Measurements from ENCODE around the gene KY. TPM values are rescaled to one million over a fixed set of nuclear protein-coding genes. Genes with fewer than 3 reads are reported as not detected.

KY gene
- total and polyA plus RNA-seq, 5 donors from 2014 or later: not detected

GRCh38 chr3:134641671-134642300 lies 9.0 kb downstream of the KY start:
- DNase-seq: no peak
- H3K4me1 Mint-ChIP-seq: no peaks in the 10 kb centered on the region
- no peak overlapping the region for H3K4me3 ChIP-seq (ENCODE audit: low read depth, low read length)

GRCh38 chr3:134640872-134641470 lies 9.9 kb downstream of the KY start:
- H3K4me3 ChIP-seq (ENCODE audit: low read depth, low read length): no peak overlapping the region
- DNase-seq (peak in 1 of 3 donors; percentile 41), ATAC-seq (ENCODE audit: low read depth in 2 of 2) (no peak)
- H3K9me3 ChIP-seq (ENCODE audit: control insufficient read depth in 2 of 2, low read length in 2 of 2): no peaks in the 10 kb centered on the region
- Mint-ChIP-seq H3K4me3 (no peak overlapping the region), H3K9me3 (peaks cover 0 to 2% (median 0%) of the 10 kb centered on the region in 7 donors), H3K27ac (no peak overlapping the region), H3K36me3 (no peaks in the 10 kb centered on the region), H3K27me3 (peaks cover 8% of the 10 kb centered on the region), H3K4me1 (no peaks in the 10 kb centered on the region)
- H3K36me3 ChIP-seq (ENCODE audit: control insufficient read depth, insufficient read depth, low read length): no peaks in the 10 kb centered on the region
- no peaks in the 10 kb centered on the region for H3K27me3 ChIP-seq (ENCODE audit: control insufficient read depth, insufficient read depth, low read length)
- no peak overlapping the region for H3K27ac ChIP-seq (ENCODE audit: insufficient read depth, low read length, poor library complexity, severe bottlenecking)
- H3K4me1 ChIP-seq (ENCODE audit: control insufficient read depth, insufficient read depth, low read length, poor library complexity, severe bottlenecking): no peaks in the 10 kb centered on the region

More at GRCh38 chr3:134641671-134642300, 9.0 kb downstream of the KY start:
- H3K27ac Mint-ChIP-seq: no peak overlapping the region
- H3K36me3 Mint-ChIP-seq: no peaks in the 10 kb centered on the region
- H3K27me3 Mint-ChIP-seq: peaks cover 7% of the 10 kb centered on the region
- no peak overlapping the region for H3K27ac ChIP-seq (ENCODE audit: insufficient read depth, low read length, poor library complexity, severe bottlenecking)
- H3K36me3 ChIP-seq (ENCODE audit: control insufficient read depth, insufficient read depth, low read length): no peaks in the 10 kb centered on the region
- H3K4me3 Mint-ChIP-seq: no peak overlapping the region
- peaks cover 0 to 2% (median 0%) of the 10 kb centered on the region in 7 donors for H3K9me3 Mint-ChIP-seq
- H3K27me3 ChIP-seq (ENCODE audit: control insufficient read depth, insufficient read depth, low read length): no peaks in the 10 kb centered on the region
- no peaks in the 10 kb centered on the region for H3K9me3 ChIP-seq (ENCODE audit: control insufficient read depth in 2 of 2, low read length in 2 of 2)
- ATAC-seq (ENCODE audit: low read depth in 2 of 2): no peak
- no peaks in the 10 kb centered on the region for H3K4me1 ChIP-seq (ENCODE audit: control insufficient read depth, insufficient read depth, low read length, poor library complexity, severe bottlenecking)

- no peak for DNase-seq
- H3K27ac Mint-ChIP-seq: no peak overlapping the region
These were observed 10.4 kb downstream of the KY start for GRCh38 chr3:134640378-134640777.

GRCh38 chr3:134638385-134639030 lies 12.3 kb downstream of the KY start:
- ATAC-seq (ENCODE audit: low read depth in 2 of 2) (no peak), DNase-seq (no peak)
- Histone ChIP-seq H3K27ac (ENCODE audit: insufficient read depth, low read length, poor library complexity, severe bottlenecking) (no peak overlapping the region), H3K4me1 (ENCODE audit: control insufficient read depth, insufficient read depth, low read length, poor library complexity, severe bottlenecking) (no peaks in the 10 kb centered on the region), H3K4me3 (ENCODE audit: low read depth, low read length) (no peak overlapping the region), H3K27me3 (ENCODE audit: control insufficient read depth, insufficient read depth, low read length) (no peaks in the 10 kb centered on the region), H3K9me3 (ENCODE audit: control insufficient read depth in 2 of 2, low read length in 2 of 2) (no peaks in the 10 kb centered on the region), H3K36me3 (ENCODE audit: control insufficient read depth, insufficient read depth, low read length) (no peaks in the 10 kb centered on the region)
- no peak overlapping the region for H3K4me3 Mint-ChIP-seq
- H3K9me3 Mint-ChIP-seq: peaks cover 0 to 3% (median 0%) of the 10 kb centered on the region in 7 donors
- H3K27me3 Mint-ChIP-seq: peaks cover 8% of the 10 kb centered on the region
- no peak overlapping the region for H3K27ac Mint-ChIP-seq
- H3K4me1 Mint-ChIP-seq: no peaks in the 10 kb centered on the region
- no peaks in the 10 kb centered on the region for H3K36me3 Mint-ChIP-seq

More at GRCh38 chr3:134640378-134640777, 10.4 kb downstream of the KY start:
- H3K36me3 Mint-ChIP-seq: no peaks in the 10 kb centered on the region
- H3K4me1 Mint-ChIP-seq: no peaks in the 10 kb centered on the region
- Histone ChIP-seq H3K27me3 (ENCODE audit: control insufficient read depth, insufficient read depth, low read length) (no peaks in the 10 kb centered on the region), H3K36me3 (ENCODE audit: control insufficient read depth, insufficient read depth, low read length) (no peaks in the 10 kb centered on the region), H3K27ac (ENCODE audit: insufficient read depth, low read length, poor library complexity, severe bottlenecking) (no peak overlapping the region), H3K4me1 (ENCODE audit: control insufficient read depth, insufficient read depth, low read length, poor library complexity, severe bottlenecking) (no peaks in the 10 kb centered on the region), H3K9me3 (ENCODE audit: control insufficient read depth in 2 of 2, low read length in 2 of 2) (no peaks in the 10 kb centered on the region), H3K4me3 (ENCODE audit: low read depth, low read length) (no peak overlapping the region)
- H3K9me3 Mint-ChIP-seq: peaks cover 0 to 2% (median 0%) of the 10 kb centered on the region in 7 donors
- peaks cover 8% of the 10 kb centered on the region for H3K27me3 Mint-ChIP-seq
- H3K4me3 Mint-ChIP-seq: no peak overlapping the region
- ATAC-seq (ENCODE audit: low read depth in 2 of 2): no peak

GRCh38 chr3:134636406-134636805 lies 14.4 kb downstream of the KY start:
- Mint-ChIP-seq H3K27ac (no peak overlapping the region), H3K9me3 (peaks cover 0 to 6% (median 3%) of the 10 kb centered on the region in 7 donors), H3K4me1 (no peaks in the 10 kb centered on the region), H3K27me3 (peaks cover 8% of the 10 kb centered on the region), H3K36me3 (no peaks in the 10 kb centered on the region), H3K4me3 (no peak overlapping the region)
- Histone ChIP-seq H3K27ac (ENCODE audit: insufficient read depth, low read length, poor library complexity, severe bottlenecking) (no peak overlapping the region), H3K4me1 (ENCODE audit: control insufficient read depth, insufficient read depth, low read length, poor library complexity, severe bottlenecking) (no peaks in the 10 kb centered on the region), H3K9me3 (ENCODE audit: control insufficient read depth in 2 of 2, low read length in 2 of 2) (peaks cover 0 to 5% of the 10 kb centered on the region in 2 experiments), H3K4me3 (ENCODE audit: low read depth, low read length) (no peak overlapping the region), H3K27me3 (ENCODE audit: control insufficient read depth, insufficient read depth, low read length) (peaks cover 5% of the 10 kb centered on the region), H3K36me3 (ENCODE audit: control insufficient read depth, insufficient read depth, low read length) (no peaks in the 10 kb centered on the region)
- ATAC-seq (ENCODE audit: low read depth in 2 of 2) (no peak), DNase-seq (no peak)

- Histone ChIP-seq H3K4me1 (ENCODE audit: control insufficient read depth, insufficient read depth, low read length, poor library complexity, severe bottlenecking) (no peaks in the 10 kb centered on the region), H3K4me3 (ENCODE audit: low read depth, low read length) (no peak overlapping the region), H3K9me3 (ENCODE audit: control insufficient read depth in 2 of 2, low read length in 2 of 2) (peaks cover 10 to 20% of the 10 kb centered on the region in 2 experiments), H3K27ac (ENCODE audit: insufficient read depth, low read length, poor library complexity, severe bottlenecking) (no peak overlapping the region), H3K27me3 (ENCODE audit: control insufficient read depth, insufficient read depth, low read length) (peaks cover 10% of the 10 kb centered on the region), H3K36me3 (ENCODE audit: control insufficient read depth, insufficient read depth, low read length) (no peaks in the 10 kb centered on the region)
- no peaks in the 10 kb centered on the region for H3K36me3 Mint-ChIP-seq
- no peak for DNase-seq
- no peak overlapping the region for H3K4me3 Mint-ChIP-seq
- no peak for ATAC-seq (ENCODE audit: low read depth in 2 of 2)
- H3K9me3 Mint-ChIP-seq: peaks cover 0 to 20% (median 5%) of the 10 kb centered on the region in 7 donors
- no peaks in the 10 kb centered on the region for H3K27me3 Mint-ChIP-seq
- no peaks in the 10 kb centered on the region for H3K4me1 Mint-ChIP-seq
- H3K27ac Mint-ChIP-seq: no peak overlapping the region
These were observed 20.3 kb downstream of the KY start for GRCh38 chr3:134630506-134630905.

GRCh38 chr3:134628884-134629283 lies 21.9 kb downstream of the KY start:
- no peaks in the 10 kb centered on the region for H3K4me1 ChIP-seq (ENCODE audit: control insufficient read depth, insufficient read depth, low read length, poor library complexity, severe bottlenecking)

More at GRCh38 chr3:134628884-134629283, 21.9 kb downstream of the KY start:
- Mint-ChIP-seq H3K9me3 (peaks cover 0 to 20% (median 6%) of the 10 kb centered on the region in 7 donors), H3K4me3 (no peak overlapping the region), H3K4me1 (no peaks in the 10 kb centered on the region), H3K27me3 (no peaks in the 10 kb centered on the region), H3K36me3 (no peaks in the 10 kb centered on the region), H3K27ac (no peak overlapping the region)
- Histone ChIP-seq H3K27me3 (ENCODE audit: control insufficient read depth, insufficient read depth, low read length) (peaks cover 10% of the 10 kb centered on the region), H3K4me3 (ENCODE audit: low read depth, low read length) (no peak overlapping the region), H3K9me3 (ENCODE audit: control insufficient read depth in 2 of 2, low read length in 2 of 2) (peaks cover 10 to 20% of the 10 kb centered on the region in 2 experiments), H3K36me3 (ENCODE audit: control insufficient read depth, insufficient read depth, low read length) (no peaks in the 10 kb centered on the region), H3K27ac (ENCODE audit: insufficient read depth, low read length, poor library complexity, severe bottlenecking) (no peak overlapping the region)
- ATAC-seq (ENCODE audit: low read depth in 2 of 2) (no peak), DNase-seq (no peak)
